Activated T-helper 9 cell treated with anti-CD3 and anti-CD28 coated beads, Interleukin-2, amount 50 U/mL, for 16 hours (primary cell): ENCODE measurements around the gene ZG16B.

Experiments
- DNase-seq: peaks from one replicate; pipeline ENCODE4 v3.0.0-alpha.2; 2020; ENCODE audit warnings: low read depth

The ZG16B gene

DNA sequence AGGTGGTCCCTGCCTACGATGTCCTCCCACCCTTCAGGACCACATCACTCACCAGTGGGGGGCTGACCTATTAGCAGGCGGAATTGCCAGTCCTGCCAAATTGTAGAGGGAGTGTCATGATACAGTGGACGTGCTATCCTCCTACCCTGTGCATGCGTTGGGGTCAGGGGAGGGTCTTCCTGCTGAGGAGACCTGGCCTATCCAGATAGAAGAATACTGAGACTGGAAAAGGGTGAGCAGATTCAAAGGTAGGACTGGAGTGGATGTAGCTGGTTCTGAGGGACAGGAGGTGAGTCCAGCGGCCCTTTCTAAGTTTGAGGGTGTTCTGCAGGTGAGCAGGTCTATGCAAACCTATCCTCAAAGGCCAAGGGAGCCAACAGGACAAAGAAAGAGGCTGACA lies 23.8 kb upstream of the ZG16B start:
- DNase-seq, result no peak

DNA sequence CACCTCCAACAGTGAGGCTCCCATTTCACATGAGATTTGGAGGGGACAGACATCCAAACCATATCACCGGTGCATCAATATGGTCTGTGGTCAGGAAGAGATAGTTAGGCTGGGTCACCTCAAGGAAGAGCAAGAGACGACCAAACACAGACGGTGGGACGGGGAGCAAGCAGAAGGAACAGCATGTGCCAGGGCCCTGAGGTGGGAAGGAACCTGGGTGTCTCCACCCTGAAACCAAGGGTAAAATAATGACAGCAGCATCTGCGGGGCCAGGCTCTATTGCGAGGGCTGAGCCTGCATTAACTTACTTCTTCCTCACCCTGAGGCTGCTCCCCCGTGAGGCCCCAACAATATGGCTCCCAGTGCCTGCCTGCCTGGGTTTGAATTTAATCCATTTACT lies 21.9 kb upstream of the ZG16B start:
- no peak for DNase-seq

GRCh38 chr16:2809149-2809760 lies 20.8 kb upstream of the ZG16B start:
- DNase-seq, result no peak

DNA sequence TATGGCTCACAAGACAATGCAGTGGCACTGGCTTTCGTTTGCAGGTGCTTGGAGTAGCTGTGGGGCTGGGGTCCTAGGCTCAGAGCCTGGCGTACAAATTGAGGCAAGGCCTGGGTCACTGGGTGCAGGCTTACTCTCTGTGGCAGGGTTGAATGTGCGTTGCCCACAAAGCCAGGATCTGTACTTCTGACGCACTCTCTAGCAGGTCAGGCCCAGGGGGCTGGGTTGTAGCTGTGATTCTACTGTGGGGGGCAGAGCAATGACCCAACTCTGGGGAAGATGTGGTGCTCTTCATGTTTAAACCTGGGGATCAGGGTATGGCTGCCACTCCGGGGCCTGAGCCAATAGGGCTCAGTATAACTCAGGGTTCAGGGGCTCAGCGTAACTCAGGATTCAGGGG lies 19.5 kb upstream of the ZG16B start:
- no peak for DNase-seq

- DNase-seq, result no peak
Observed at GRCh38 chr16:2811703-2812471, 18.2 kb upstream of the ZG16B start.

GRCh38 chr16:2813771-2814221 lies 16.3 kb upstream of the ZG16B start:
- DNase-seq, result no peak

DNA sequence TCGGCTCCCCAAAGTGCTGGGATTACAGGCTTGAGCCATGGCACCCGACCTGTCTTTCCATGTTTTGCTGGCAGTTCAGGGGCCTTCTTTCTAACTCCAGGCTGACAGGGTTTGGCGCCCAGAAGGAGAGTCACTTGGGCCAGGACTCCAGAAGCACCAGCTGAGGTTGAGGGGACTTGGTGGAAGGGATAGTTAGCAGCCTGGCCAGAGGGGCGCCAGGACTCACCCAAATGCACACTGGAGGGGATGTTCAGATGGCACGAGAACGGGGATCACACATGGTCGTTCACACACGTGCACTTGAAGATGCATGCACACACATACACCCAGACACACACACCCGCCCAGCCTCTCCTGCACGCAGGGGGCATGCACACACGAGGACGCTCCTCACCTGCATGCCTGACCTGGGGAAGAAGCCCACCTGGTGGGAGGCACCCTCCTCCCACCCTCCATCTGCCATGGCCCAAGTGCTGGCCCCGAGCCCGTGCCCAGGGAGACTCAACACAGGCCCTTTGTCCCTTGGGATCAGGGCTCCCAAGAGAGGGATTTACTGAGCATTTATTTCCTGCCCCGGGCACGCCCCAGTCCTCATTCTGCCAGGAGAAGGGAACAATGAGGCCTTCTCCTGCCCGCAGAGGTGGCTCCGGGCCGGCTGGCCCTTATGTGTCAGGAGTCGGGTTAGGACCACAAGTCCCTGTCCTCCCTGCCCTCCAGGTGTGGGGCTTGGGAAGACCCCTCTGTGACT lies 15.4 kb upstream of the ZG16B start:
- DNase-seq, result no peak

DNA sequence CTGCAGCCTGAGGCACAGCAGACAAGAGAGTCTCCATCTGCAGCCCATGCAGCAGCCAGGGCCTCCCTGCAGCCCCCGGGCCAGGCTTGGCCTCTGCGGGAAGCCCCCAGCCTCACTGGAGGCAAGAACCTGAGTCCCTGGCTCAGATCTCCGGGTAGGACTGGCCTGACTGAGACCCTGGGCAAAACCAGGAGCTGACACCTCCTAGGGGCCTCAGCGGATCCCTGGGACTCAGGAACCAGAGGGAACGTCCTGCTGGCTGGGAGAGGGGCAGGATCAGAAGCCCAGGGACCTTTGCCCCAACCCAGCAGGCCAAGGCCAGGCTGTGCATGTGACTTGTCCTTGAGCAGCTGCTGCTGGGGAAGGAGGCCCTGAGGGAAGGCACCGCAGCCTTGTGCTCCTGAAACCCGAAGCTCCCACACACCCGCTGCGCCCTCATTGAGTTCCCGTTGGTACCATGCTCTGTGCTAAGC lies 14.8 kb upstream of the ZG16B start:
- DNase-seq, result no peak

GRCh38 chr16:2816751-2817339 lies 13.3 kb upstream of the ZG16B start, which contains the start of gene PRSS21:
PRSS21 (plus strand) TSS chr16:2817237; CDS start chr16:2817269, 32 bp downstream.
- peak; percentile 26 for DNase-seq

DNA sequence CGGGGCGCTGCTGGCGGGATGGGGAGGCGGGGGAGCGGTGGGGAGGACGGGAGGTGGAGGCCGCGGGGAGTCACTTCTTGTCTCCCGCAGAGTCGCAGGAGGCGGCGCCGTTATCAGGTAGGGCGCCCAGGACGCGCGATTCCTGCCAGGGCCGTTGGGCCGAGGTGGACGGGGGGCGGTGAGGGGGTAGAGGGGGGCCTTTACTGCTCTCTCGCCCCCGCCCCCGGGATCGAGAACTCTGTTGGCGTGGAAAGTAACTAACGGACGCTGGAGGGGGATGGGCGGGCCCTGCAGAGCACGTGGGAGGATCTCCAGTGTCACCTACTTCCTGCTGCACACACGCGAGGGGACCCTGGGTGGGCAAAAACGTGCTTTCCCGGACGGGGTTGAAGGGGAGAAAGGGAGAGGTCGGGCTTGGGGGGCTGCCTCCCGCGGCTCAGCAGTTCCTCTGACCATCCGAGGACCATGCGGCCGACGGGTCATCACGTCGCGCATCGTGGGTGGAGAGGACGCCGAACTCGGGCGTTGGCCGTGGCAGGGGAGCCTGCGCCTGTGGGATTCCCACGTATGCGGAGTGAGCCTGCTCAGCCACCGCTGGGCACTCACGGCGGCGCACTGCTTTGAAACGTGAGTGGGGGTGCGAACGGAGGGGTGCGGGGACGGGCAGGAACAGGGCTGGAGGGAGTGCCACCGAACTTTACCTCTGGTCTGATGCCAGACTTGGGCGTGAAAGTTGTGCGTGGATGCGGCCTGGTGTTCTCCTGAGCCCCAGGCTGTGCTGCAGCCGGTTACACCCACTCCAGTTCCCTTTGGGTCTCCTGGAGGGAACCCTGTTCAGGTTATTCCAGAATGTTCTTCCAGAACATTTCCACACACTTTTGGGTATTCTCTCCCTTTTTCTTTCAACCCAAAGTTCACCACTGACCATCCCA lies 12.5 kb upstream of the ZG16B start:
- DNase-seq, result no peak

DNA sequence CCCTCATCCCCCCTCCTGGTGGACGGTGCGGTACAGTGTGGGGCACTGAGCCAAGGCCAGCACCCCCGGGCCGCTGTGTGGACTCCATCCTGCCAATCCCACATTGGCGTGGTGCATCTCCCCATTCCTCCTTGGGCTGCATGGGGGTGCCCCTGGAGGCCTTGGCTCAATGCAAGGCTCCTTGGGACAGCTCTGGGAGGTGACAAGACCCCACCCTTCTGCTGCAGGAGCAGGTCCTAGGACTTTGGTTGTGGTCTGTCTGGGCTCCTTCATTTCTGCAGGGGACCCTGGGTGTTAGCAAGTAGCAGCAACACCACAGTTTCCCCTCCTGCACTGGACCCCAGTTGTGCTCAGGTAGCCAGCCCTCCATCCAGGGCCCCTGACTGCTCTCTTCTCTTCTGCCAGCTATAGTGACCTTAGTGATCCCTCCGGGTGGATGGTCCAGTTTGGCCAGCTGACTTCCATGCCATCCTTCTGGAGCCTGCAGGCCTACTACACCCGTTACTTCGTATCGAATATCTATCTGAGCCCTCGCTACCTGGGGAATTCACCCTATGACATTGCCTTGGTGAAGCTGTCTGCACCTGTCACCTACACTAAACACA lies 11.7 kb upstream of the ZG16B start:
- DNase-seq, result no peak

- DNase-seq, result no peak
Observed at GRCh38 chr16:2819179-2819938, 10.7 kb upstream of the ZG16B start.

GRCh38 chr16:2819939-2820835 lies 9.9 kb upstream of the ZG16B start:
- no peak for DNase-seq

GRCh38 chr16:2820836-2821486 lies 9.1 kb upstream of the ZG16B start:
- no peak for DNase-seq

GRCh38 chr16:2821487-2822157 lies 8.5 kb upstream of the ZG16B start:
- DNase-seq, result no peak

- DNase-seq, result no peak
Observed at GRCh38 chr16:2822158-2822495, 8.0 kb upstream of the ZG16B start.

- DNase-seq, result no peak
Observed at GRCh38 chr16:2822496-2822895, 7.6 kb upstream of the ZG16B start.

DNA sequence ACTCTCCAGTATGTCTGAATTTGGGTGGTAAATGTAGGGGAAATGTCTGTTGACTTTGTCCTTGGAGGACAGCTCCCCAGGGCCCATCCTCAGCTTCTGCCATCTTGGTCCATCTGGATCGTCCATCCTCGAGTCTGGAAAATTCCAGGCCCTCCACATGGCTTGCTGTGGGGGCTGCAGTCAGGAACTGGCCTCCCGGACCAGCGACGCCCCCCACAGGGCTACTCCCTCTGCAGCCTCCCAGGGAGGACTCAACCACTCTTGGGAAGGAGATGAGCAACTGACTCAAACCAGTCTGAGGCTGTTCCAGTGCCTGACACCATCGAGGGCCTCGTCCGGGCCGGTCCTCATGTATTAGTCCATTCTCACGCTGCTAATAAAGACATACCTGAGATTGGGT lies 5.5 kb upstream of the ZG16B start:
- DNase-seq, result no peak
